Vagina (tissue), 2 donors: ENCODE results near the gene ZDHHC15.
"Not testable (repeated sequence)": the region's sequence is repeated elsewhere in the genome, so short reads cannot be mapped to it uniquely, and the experiment has no call there.

Experiments
- CTCF ChIP-seq, 3 experiments: fragments of 450-650 bp in 2 of 3; fragments of 200-600 bp in 1 of 3; sonication (generic) in 1 of 3; IDR thresholded peaks; one replicate each; pipeline ENCODE4 v1.5.1; 2017 to 2019; ENCODE audit warnings: antibody characterized with exemption in 3 of 3, mild to moderate bottlenecking in 2 of 3, moderate library complexity in 2 of 3
- POLR2A ChIP-seq, 2 donors: fragments of 450-650 bp; IDR thresholded peaks; one replicate each; pipeline ENCODE4 v1.6.1; 2017; ENCODE audit warnings: antibody characterized with exemption in 2 of 2, mild to moderate bottlenecking in 2 of 2, moderate library complexity in 2 of 2
- POLR2AphosphoS5 ChIP-seq, 2 donors: sonication (generic); formaldehyde crosslinking; IDR thresholded peaks; one replicate each; pipeline ENCODE4 v1.9.0; 2017; ENCODE audit warnings: antibody characterized with exemption in 2 of 2, mild to moderate bottlenecking in 2 of 2, low read depth in 1 of 2; ENCODE audit not compliant: insufficient read depth in 1 of 2

- not testable (repeated sequence) for TF ChIP-seq CTCF (IDR thresholded peaks at IDR 0.05); POLR2A (IDR thresholded peaks at IDR 0.05); POLR2AphosphoS5 (IDR thresholded peaks at IDR 0.05; ENCODE audit: insufficient read depth in 1 of 2, low read depth in 1 of 2)
These were observed 115.7 kb downstream of the ZDHHC15 start for GRCh38 chrX:75407153-75407552.
